MM.1S (cell line): ENCODE measurements around the gene BCAT1.

ENCODE experiments used
- EZH2 ChIP-seq: fragments of 300-600 bp; sonication (generic); optimal IDR thresholded peaks from 2 replicates; pipeline ENCODE3; 2017; ENCODE audit warnings: low read depth, mild to moderate bottlenecking, antibody characterized with exemption, low read length, mixed read lengths
- EZH2phosphoT487 ChIP-seq: fragments of 300-600 bp; sonication (generic); IDR thresholded peaks from 2 replicates; pipeline ENCODE4 v1.6.1; 2018; ENCODE audit warnings: antibody characterized with exemption, low read length
- TF ChIP-seq, protein P1 (sequence below): fragments of 300-600 bp; sonication (generic); IDR thresholded peaks from 2 replicates; pipeline ENCODE4 v1.5.1; 2016; ENCODE audit warnings: antibody characterized with exemption, low read length, mixed read lengths

DNA sequence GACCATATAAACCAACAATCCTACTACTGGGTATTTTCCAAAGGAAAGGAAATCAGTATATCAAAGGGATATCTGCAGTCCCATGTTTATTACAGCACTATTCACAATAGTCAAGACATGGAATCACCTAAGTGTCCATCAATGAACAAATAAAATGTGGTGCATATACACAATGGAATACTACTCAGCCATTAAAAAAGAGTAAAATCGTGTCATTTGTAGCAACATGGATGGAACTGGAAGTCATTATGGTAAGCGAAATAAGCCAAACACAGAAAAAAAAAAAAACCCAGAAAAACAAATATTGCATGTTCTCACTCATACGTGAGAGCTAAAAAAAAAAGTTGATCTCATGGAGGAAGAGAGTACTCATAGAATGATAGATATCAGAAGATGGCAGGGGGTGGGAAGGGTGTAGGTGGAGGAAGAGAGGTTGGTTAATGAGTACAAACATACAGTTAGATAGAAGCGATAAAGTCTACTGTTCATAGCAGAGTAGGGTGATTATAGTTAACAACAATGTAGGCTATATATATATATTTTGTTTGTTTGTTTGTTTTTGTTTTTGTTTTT lies 49.3 kb downstream of the BCAT1 start:
- TF ChIP-seq, protein P1, sequence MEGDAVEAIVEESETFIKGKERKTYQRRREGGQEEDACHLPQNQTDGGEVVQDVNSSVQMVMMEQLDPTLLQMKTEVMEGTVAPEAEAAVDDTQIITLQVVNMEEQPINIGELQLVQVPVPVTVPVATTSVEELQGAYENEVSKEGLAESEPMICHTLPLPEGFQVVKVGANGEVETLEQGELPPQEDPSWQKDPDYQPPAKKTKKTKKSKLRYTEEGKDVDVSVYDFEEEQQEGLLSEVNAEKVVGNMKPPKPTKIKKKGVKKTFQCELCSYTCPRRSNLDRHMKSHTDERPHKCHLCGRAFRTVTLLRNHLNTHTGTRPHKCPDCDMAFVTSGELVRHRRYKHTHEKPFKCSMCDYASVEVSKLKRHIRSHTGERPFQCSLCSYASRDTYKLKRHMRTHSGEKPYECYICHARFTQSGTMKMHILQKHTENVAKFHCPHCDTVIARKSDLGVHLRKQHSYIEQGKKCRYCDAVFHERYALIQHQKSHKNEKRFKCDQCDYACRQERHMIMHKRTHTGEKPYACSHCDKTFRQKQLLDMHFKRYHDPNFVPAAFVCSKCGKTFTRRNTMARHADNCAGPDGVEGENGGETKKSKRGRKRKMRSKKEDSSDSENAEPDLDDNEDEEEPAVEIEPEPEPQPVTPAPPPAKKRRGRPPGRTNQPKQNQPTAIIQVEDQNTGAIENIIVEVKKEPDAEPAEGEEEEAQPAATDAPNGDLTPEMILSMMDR, result no peak
- TF ChIP-seq EZH2phosphoT487 (no peak), EZH2 (no peak)
